H9 (cell line): ENCODE data around the gene CHRNB4. TPM values are rescaled to one million over a fixed set of nuclear protein-coding genes. Genes with fewer than 3 reads are reported as not detected.

ENCODE experiments used
- DNase-seq: peaks from one replicate; pipeline ENCODE4 v3.0.0-alpha.2; 2017
- H2AFZ ChIP-seq: one replicate; pipeline ENCODE4 v1.6.1; 2013; ENCODE audit warnings: mild to moderate bottlenecking, low read length, control low read depth, moderate library complexity
- H2AK5ac ChIP-seq: 2 replicates; pipeline ENCODE4 v1.6.1; 2013; ENCODE audit warnings: low read length, control low read depth, mixed read lengths; ENCODE audit not compliant: insufficient read length
- H2BK120ac ChIP-seq: one replicate; pipeline ENCODE4 v1.6.1; 2013; ENCODE audit warnings: low read depth, mild to moderate bottlenecking, low read length, control low read depth, inconsistent platforms; ENCODE audit not compliant: poor library complexity, severe bottlenecking
- H2BK12ac ChIP-seq: 2 replicates; pipeline ENCODE4 v1.6.1; 2013; ENCODE audit warnings: low read length, control low read depth, mixed read lengths, low read depth; ENCODE audit not compliant: insufficient read length
- H2BK15ac ChIP-seq: 2 replicates; pipeline ENCODE4 v1.6.1; 2013; ENCODE audit warnings: low read depth, low read length, control low read depth
- H2BK20ac ChIP-seq: one replicate; pipeline ENCODE4 v1.6.1; 2013; ENCODE audit warnings: low read depth, mild to moderate bottlenecking, low read length, control low read depth, inconsistent platforms; ENCODE audit not compliant: poor library complexity, severe bottlenecking
- H2BK5ac ChIP-seq: 2 replicates; pipeline ENCODE4 v1.6.1; 2013; ENCODE audit warnings: low read length, control low read depth, mixed read lengths; ENCODE audit not compliant: insufficient read length
- H3K14ac ChIP-seq: 2 replicates; pipeline ENCODE4 v1.6.1; 2013; ENCODE audit warnings: low read length, control low read depth; ENCODE audit not compliant: insufficient read depth
- H3K18ac ChIP-seq: 2 replicates; pipeline ENCODE4 v1.6.1; 2013; ENCODE audit warnings: low read depth, mild to moderate bottlenecking, mixed read lengths, low read length, control low read depth; ENCODE audit not compliant: insufficient read length
- H3K23ac ChIP-seq: 2 replicates; pipeline ENCODE4 v1.6.1; 2013; ENCODE audit warnings: low read length, control low read depth, mixed read lengths, low read depth; ENCODE audit not compliant: insufficient read length
- H3K23me2 ChIP-seq: 2 replicates; pipeline ENCODE4 v1.6.1; 2013; ENCODE audit warnings: low read depth, mild to moderate bottlenecking, mixed read lengths, low read length, control low read depth; ENCODE audit not compliant: insufficient read length, poor library complexity, severe bottlenecking
- H3K27ac ChIP-seq: 2 replicates; pipeline ENCODE4 v1.5.1; 2013; ENCODE audit warnings: low read length, control low read depth, mixed read lengths, low read depth; ENCODE audit not compliant: insufficient read length
- H3K27me3 ChIP-seq: 2 replicates; pipeline ENCODE4 v1.6.1; 2013; ENCODE audit warnings: low read length, control low read depth, inconsistent platforms; ENCODE audit not compliant: insufficient read depth
- H3K4ac ChIP-seq: 2 replicates; pipeline ENCODE4 v1.6.1; 2013; ENCODE audit warnings: low read depth, mild to moderate bottlenecking, control low read depth, inconsistent platforms, low read length, moderate library complexity
- H3K4me1 ChIP-seq: 2 replicates; pipeline ENCODE4 v1.6.1; 2013; ENCODE audit warnings: low read length, control low read depth, inconsistent platforms; ENCODE audit not compliant: insufficient read depth
- H3K4me2 ChIP-seq: 2 replicates; pipeline ENCODE4 v1.6.1; 2013; ENCODE audit warnings: low read length, control low read depth, mixed read lengths; ENCODE audit not compliant: insufficient read length, insufficient read depth
- H3K56ac ChIP-seq: 2 replicates; pipeline ENCODE4 v1.6.1; 2013; ENCODE audit warnings: low read depth, mild to moderate bottlenecking, mixed read lengths, low read length, control low read depth; ENCODE audit not compliant: insufficient read length
- H3K79me1 ChIP-seq: 2 replicates; pipeline ENCODE4 v1.6.1; 2013; ENCODE audit warnings: low read depth, mild to moderate bottlenecking, moderate library complexity, low read length, control low read depth, inconsistent platforms; ENCODE audit not compliant: insufficient read depth, poor library complexity, severe bottlenecking
- H3K79me2 ChIP-seq: 2 replicates; pipeline ENCODE4 v1.6.1; 2013; ENCODE audit warnings: low read length, control low read depth, inconsistent platforms; ENCODE audit not compliant: insufficient read depth
- H3K9ac ChIP-seq: 2 replicates; pipeline ENCODE4 v1.6.1; 2013; ENCODE audit warnings: low read length, control low read depth, mixed read lengths; ENCODE audit not compliant: insufficient read length; ENCODE audit errors: extremely low read depth
- H3K9me3 ChIP-seq: one replicate; pipeline ENCODE4 v1.6.1; 2013; ENCODE audit warnings: low read depth, low read length, inconsistent platforms; ENCODE audit not compliant: control insufficient read depth
- H3T11ph ChIP-seq: one replicate; pipeline ENCODE4 v1.6.1; 2013; ENCODE audit warnings: mild to moderate bottlenecking, low read length, control low read depth, inconsistent platforms
- H4K20me1 ChIP-seq: one replicate; pipeline ENCODE4 v1.6.1; 2013; ENCODE audit not compliant: control insufficient read depth, insufficient read length, insufficient read depth
- H4K5ac ChIP-seq: 2 replicates; pipeline ENCODE4 v1.6.1; 2013; ENCODE audit warnings: low read depth, mild to moderate bottlenecking, mixed read lengths, low read length, control low read depth; ENCODE audit not compliant: insufficient read length
- H4K8ac ChIP-seq: replicated peaks from 2 replicates; pipeline ENCODE4 v1.6.1; 2013; ENCODE audit warnings: low read length, control low read depth, mixed read lengths, low read depth; ENCODE audit not compliant: insufficient read length
- H4K91ac ChIP-seq: 2 replicates; pipeline ENCODE4 v1.6.1; 2013; ENCODE audit warnings: low read depth, mild to moderate bottlenecking, moderate library complexity, mixed read lengths, low read length, control low read depth; ENCODE audit not compliant: insufficient read length
- H3K27ac Mint-ChIP-seq, 3 experiments: 2 replicates in 2 of 3; 3 replicates in 1 of 3; pipeline ENCODE4 v1.8.0; 2020 to 2021; ENCODE audit warnings: mixed read lengths in 3 of 3, mild to moderate bottlenecking in 1 of 3, moderate library complexity in 1 of 3
- H3K27me3 Mint-ChIP-seq: 2 replicates; pipeline ENCODE4 v1.8.0; 2021; ENCODE audit warnings: low read depth, mild to moderate bottlenecking, moderate library complexity, mixed read lengths
- H3K36me3 Mint-ChIP-seq, 3 experiments: 2 replicates in 2 of 3; 3 replicates in 1 of 3; pipeline ENCODE4 v1.8.0; 2020 to 2021; ENCODE audit warnings: low read depth in 3 of 3, mixed read lengths in 3 of 3; ENCODE audit not compliant: insufficient read depth in 1 of 3
- H3K4me1 Mint-ChIP-seq, 2 experiments: 2 replicates each; pipeline ENCODE4 v1.8.0; 2020; ENCODE audit warnings: mixed read lengths in 2 of 2
- H3K4me3 Mint-ChIP-seq, 2 experiments: 2 replicates in 1 of 2; 3 replicates in 1 of 2; pipeline ENCODE4 v1.8.0; 2020 to 2021; ENCODE audit warnings: mild to moderate bottlenecking in 2 of 2, mixed read lengths in 2 of 2, moderate library complexity in 1 of 2
- H3K9me3 Mint-ChIP-seq, 2 experiments: 2 replicates in 1 of 2; 3 replicates in 1 of 2; pipeline ENCODE4 v1.8.0; 2020; ENCODE audit warnings: mild to moderate bottlenecking in 2 of 2, mixed read lengths in 2 of 2, moderate library complexity in 1 of 2
- WGBS: extraction: QIAGEN DNeasy Blood & Tissue Kit; methylation state at CpG from one replicate; pipeline ENCODE4 v1.1.7; 2013; ENCODE audit warnings: missing lambda C conversion rate, low lambda C conversion rate, mixed read lengths; ENCODE audit not compliant: insufficient read length; ENCODE audit errors: extremely low coverage; 5-methylcytosine and 5-hydroxymethylcytosine counted together
- total RNA-seq: library from RNA; stranded (reverse); gene quantifications from 2 replicates; pipeline ENCODE4 v1.2.1, GENCODE V29; 2021
- TF ChIP-seq, protein P1 (sequence below): fragments of 200-600 bp; sonication (generic); conservative IDR thresholded peaks from 3 replicates; pipeline ENCODE4 v1.8.0; 2021; ENCODE audit warnings: antibody characterized with exemption, mild to moderate bottlenecking

The CHRNB4 gene
- total RNA-seq, 1 experiment from 2014 or later = 1.9 TPM

DNA sequence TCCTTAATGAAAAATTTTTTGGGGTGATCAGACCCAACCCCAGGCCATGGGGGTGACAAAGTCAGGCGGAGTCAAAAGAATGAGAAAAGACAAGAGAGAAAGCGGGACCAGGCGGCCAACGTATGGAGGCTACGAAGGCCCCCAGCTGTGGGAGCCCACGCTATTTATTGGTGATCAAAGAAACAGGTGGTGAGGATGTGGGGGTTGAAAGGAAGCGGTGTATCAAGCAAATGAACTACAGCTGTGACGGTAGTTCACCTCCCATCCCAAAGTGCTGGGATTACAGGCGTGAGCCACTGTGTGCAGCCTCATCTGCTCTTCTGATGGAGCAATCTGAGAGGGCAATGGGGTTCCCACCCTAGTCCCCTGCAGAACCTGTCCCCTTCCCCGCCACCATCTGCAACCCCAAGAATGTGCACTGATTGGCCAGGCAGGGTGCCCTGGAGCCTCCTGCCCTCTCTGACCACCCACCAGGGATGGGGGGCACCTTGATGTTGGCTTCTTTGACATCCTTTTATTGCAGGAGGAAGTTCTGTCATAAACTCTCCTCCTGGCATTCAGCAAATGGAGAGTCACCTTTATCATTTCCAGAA lies 19.1 kb downstream of the CHRNB4 start:
- H3K9me3 Mint-ChIP-seq = peaks cover 2 to 4% of the 10 kb centered on the region in 2 experiments; a peak in 2 of 5 replicates
- H3K23me2 ChIP-seq = peaks cover 10% of the 10 kb centered on the region

More for the DNA sequence above, 19.1 kb downstream of the CHRNB4 start:
- no peak overlapping the region for H4K91ac ChIP-seq
- WGBS = no CpG with 5 or more reads among the region's 10 CpGs
- Mint-ChIP-seq H3K4me1 (peaks cover 13 to 21% of the 10 kb centered on the region in 2 experiments), H3K27ac (no peak overlapping the region; a peak in 1 of 7 replicates), H3K4me3 (peak overlapping the region in 1 of 2 experiments; percentile 81; a peak in 2 of 5 replicates), H3K27me3 (peaks cover 56% of the 10 kb centered on the region), H3K36me3 (no peaks in the 10 kb centered on the region)
- no peaks in the 10 kb centered on the region for H4K20me1 ChIP-seq
- H4K8ac ChIP-seq = no peak overlapping the region
- H3K9me3 ChIP-seq = no peaks in the 10 kb centered on the region
- H3K4ac ChIP-seq = no peak overlapping the region
- no peak overlapping the region for H3K27ac ChIP-seq
- H3K27me3 ChIP-seq = peaks cover 8% of the 10 kb centered on the region; the same call in 1 of the 2 replicates
- H2BK120ac ChIP-seq = no peak overlapping the region
- H2BK5ac ChIP-seq = no peak overlapping the region
- no peak overlapping the region for H3T11ph ChIP-seq
- H4K5ac ChIP-seq = no peak overlapping the region
- no peak overlapping the region for H2AK5ac ChIP-seq
- H3K79me1 ChIP-seq = no peaks in the 10 kb centered on the region
- H2AFZ ChIP-seq = no peak overlapping the region
- no peak overlapping the region for H3K18ac ChIP-seq
- DNase-seq = no peak
- no peak overlapping the region for H3K4me2 ChIP-seq
- no peak overlapping the region for H2BK12ac ChIP-seq
- TF ChIP-seq, protein P1, sequence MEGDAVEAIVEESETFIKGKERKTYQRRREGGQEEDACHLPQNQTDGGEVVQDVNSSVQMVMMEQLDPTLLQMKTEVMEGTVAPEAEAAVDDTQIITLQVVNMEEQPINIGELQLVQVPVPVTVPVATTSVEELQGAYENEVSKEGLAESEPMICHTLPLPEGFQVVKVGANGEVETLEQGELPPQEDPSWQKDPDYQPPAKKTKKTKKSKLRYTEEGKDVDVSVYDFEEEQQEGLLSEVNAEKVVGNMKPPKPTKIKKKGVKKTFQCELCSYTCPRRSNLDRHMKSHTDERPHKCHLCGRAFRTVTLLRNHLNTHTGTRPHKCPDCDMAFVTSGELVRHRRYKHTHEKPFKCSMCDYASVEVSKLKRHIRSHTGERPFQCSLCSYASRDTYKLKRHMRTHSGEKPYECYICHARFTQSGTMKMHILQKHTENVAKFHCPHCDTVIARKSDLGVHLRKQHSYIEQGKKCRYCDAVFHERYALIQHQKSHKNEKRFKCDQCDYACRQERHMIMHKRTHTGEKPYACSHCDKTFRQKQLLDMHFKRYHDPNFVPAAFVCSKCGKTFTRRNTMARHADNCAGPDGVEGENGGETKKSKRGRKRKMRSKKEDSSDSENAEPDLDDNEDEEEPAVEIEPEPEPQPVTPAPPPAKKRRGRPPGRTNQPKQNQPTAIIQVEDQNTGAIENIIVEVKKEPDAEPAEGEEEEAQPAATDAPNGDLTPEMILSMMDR = no peak
- no peak overlapping the region for H2BK15ac ChIP-seq
- no peak overlapping the region for H3K23ac ChIP-seq
- H3K4me1 ChIP-seq = no peaks in the 10 kb centered on the region
- H3K9ac ChIP-seq = no peak overlapping the region
- H3K56ac ChIP-seq = no peak overlapping the region
- no peak overlapping the region for H3K14ac ChIP-seq
- H3K79me2 ChIP-seq = no peaks in the 10 kb centered on the region
- H2BK20ac ChIP-seq = no peak overlapping the region
